ENCODE measurements around the gene TACC3.
A peak's percentile ranks its signal among the peaks of the same experiment; 100 is the strongest.

- peak; percentile 66 to 93 (median 90) for TF ChIP-seq CTCF (IDR thresholded peaks at IDR 0.05)
- TF ChIP-seq POLR2A (IDR thresholded peaks at IDR 0.05), result no peak
Measured at GRCh38 chr4:1693131-1693896, 28.0 kb upstream of the TACC3 start.

Data from esophagus squamous epithelium (tissue), 4 donors.